Activated naive CD4-positive, alpha-beta T cell treated with anti-CD3 and anti-CD28 coated beads for 36 hours (primary cell): ENCODE data around the gene CNTN4. TPM values are rescaled to one million over a fixed set of nuclear protein-coding genes. Genes with fewer than 3 reads are reported as not detected.
"Not testable (repeated sequence)": the region's sequence is repeated elsewhere in the genome, so short reads cannot be mapped to it uniquely, and the experiment has no call there.

Source experiments
- CTCF ChIA-PET: fragments of 350-600 bp; sonication (Branson Sonifier 250); formaldehyde crosslinking; loops from one replicate; lab custom pipeline; 2021; ENCODE audit warnings: antibody characterized with exemption; lab: Charles Lee
- DNase-seq: peaks from one replicate; pipeline ENCODE4 v3.0.0-alpha.2; 2020
- H3K27ac Mint-ChIP-seq: one replicate; pipeline ENCODE4 v1.8.0; 2021; ENCODE audit warnings: mild to moderate bottlenecking, mixed read lengths
- H3K27me3 Mint-ChIP-seq: one replicate; pipeline ENCODE4 v1.8.0; 2021; ENCODE audit warnings: low read depth, mixed read lengths
- H3K36me3 Mint-ChIP-seq: one replicate; pipeline ENCODE4 v1.8.0; 2021; ENCODE audit warnings: low read depth, mixed read lengths
- H3K4me1 Mint-ChIP-seq: one replicate; pipeline ENCODE4 v1.8.0; 2021; ENCODE audit warnings: low read depth, mixed read lengths
- H3K4me3 Mint-ChIP-seq: one replicate; pipeline ENCODE4 v1.8.0; 2021; ENCODE audit warnings: mild to moderate bottlenecking, moderate library complexity, mixed read lengths
- H3K9me3 Mint-ChIP-seq: one replicate; pipeline ENCODE4 v1.8.0; 2021; ENCODE audit warnings: mixed read lengths
- intact Hi-C: fragments of 100-400 bp; cut with micrococcal nuclease; formaldehyde crosslinking; loops from one replicate; pipeline ENCODE4 v1.15.1; 2023
- total RNA-seq, 2 experiments: library from RNA; stranded (reverse); gene quantifications; one replicate each; pipeline ENCODE4 v1.2.3, GENCODE V29; 2021

CNTN4 gene
- total RNA-seq, 2 experiments from 2014 or later = not detected

- CTCF ChIA-PET = no interaction called here
- intact Hi-C loops = no loop called here
- no peaks in the 10 kb centered on the region for H3K9me3 Mint-ChIP-seq
- H3K36me3 Mint-ChIP-seq = no peaks in the 10 kb centered on the region
- DNase-seq = no peak
- no peaks in the 10 kb centered on the region for H3K4me1 Mint-ChIP-seq
- no peak overlapping the region for H3K4me3 Mint-ChIP-seq
- H3K27me3 Mint-ChIP-seq = no peaks in the 10 kb centered on the region
- no peak overlapping the region for H3K27ac Mint-ChIP-seq
These were observed 878.1 kb downstream of the CNTN4 start for GRCh38 chr3:2976796-2977195.

GRCh38 chr3:2978977-2979732 is 880.5 kb downstream of the CNTN4 start:
- intact Hi-C loops = no loop called here
- Mint-ChIP-seq H3K4me1 (no peaks in the 10 kb centered on the region), H3K9me3 (no peaks in the 10 kb centered on the region), H3K27ac (no peak overlapping the region), H3K4me3 (no peak overlapping the region), H3K27me3 (no peaks in the 10 kb centered on the region), H3K36me3 (no peaks in the 10 kb centered on the region)
- CTCF ChIA-PET = interaction anchor here (0.9 kb wide), 1 partner anchor 13 kb away, joined by 4 read pairs; no protein-coding TSS in a partner anchor
- DNase-seq = no peak

- no peaks in the 10 kb centered on the region for H3K9me3 Mint-ChIP-seq
- H3K4me1 Mint-ChIP-seq = no peaks in the 10 kb centered on the region
- H3K27ac Mint-ChIP-seq = no peak overlapping the region
- H3K36me3 Mint-ChIP-seq = no peaks in the 10 kb centered on the region
- no peak for DNase-seq
- H3K27me3 Mint-ChIP-seq = no peaks in the 10 kb centered on the region
- CTCF ChIA-PET = no interaction called here
- intact Hi-C loops = no loop called here
- H3K4me3 Mint-ChIP-seq = no peak overlapping the region
These were observed 885.6 kb downstream of the CNTN4 start for GRCh38 chr3:2984005-2984830.

GRCh38 chr3:2984831-2985220 is 886.2 kb downstream of the CNTN4 start:
- no peaks in the 10 kb centered on the region for H3K36me3 Mint-ChIP-seq
- H3K27ac Mint-ChIP-seq = no peak overlapping the region
- no peaks in the 10 kb centered on the region for H3K9me3 Mint-ChIP-seq
- CTCF ChIA-PET = no interaction called here
- H3K27me3 Mint-ChIP-seq = no peaks in the 10 kb centered on the region
- intact Hi-C loops = no loop called here
- H3K4me3 Mint-ChIP-seq = no peak overlapping the region
- no peaks in the 10 kb centered on the region for H3K4me1 Mint-ChIP-seq
- DNase-seq = no peak

GRCh38 chr3:2985479-2985878 is 886.8 kb downstream of the CNTN4 start:
- intact Hi-C loops = no loop called here
- DNase-seq = no peak
- CTCF ChIA-PET = no interaction called here
- H3K9me3 Mint-ChIP-seq = no peaks in the 10 kb centered on the region
- no peak overlapping the region for H3K4me3 Mint-ChIP-seq
- H3K36me3 Mint-ChIP-seq = no peaks in the 10 kb centered on the region
- no peaks in the 10 kb centered on the region for H3K4me1 Mint-ChIP-seq
- H3K27ac Mint-ChIP-seq = no peak overlapping the region
- H3K27me3 Mint-ChIP-seq = no peaks in the 10 kb centered on the region

GRCh38 chr3:2992534-2992933 is 893.9 kb downstream of the CNTN4 start:
- Mint-ChIP-seq H3K4me1 (peaks cover 5% of the 10 kb centered on the region), H3K27me3 (no peaks in the 10 kb centered on the region)
- CTCF ChIA-PET = no interaction called here

GRCh38 chr3:2993130-2993529 is 894.5 kb downstream of the CNTN4 start:
- H3K4me1 Mint-ChIP-seq, H3K4me3 Mint-ChIP-seq, H3K9me3 Mint-ChIP-seq, H3K27me3 Mint-ChIP-seq, intact Hi-C loops, H3K36me3 Mint-ChIP-seq, H3K27ac Mint-ChIP-seq, DNase-seq: not testable (repeated sequence)
- CTCF ChIA-PET = interaction anchor here (0.7 kb wide), 1 partner anchor 238 kb away, joined by 3 read pairs; no protein-coding TSS in a partner anchor

More at GRCh38 chr3:2992534-2992933, 893.9 kb downstream of the CNTN4 start:
- no peaks in the 10 kb centered on the region for H3K9me3 Mint-ChIP-seq
- DNase-seq = no peak
- no peak overlapping the region for H3K27ac Mint-ChIP-seq
- intact Hi-C loops = no loop called here
- H3K4me3 Mint-ChIP-seq = no peak overlapping the region
- H3K36me3 Mint-ChIP-seq = no peaks in the 10 kb centered on the region

GRCh38 chr3:2993736-2994135 is 895.1 kb downstream of the CNTN4 start:
- no peak for DNase-seq
- Mint-ChIP-seq H3K9me3 (no peaks in the 10 kb centered on the region), H3K4me1 (peaks cover 6% of the 10 kb centered on the region), H3K4me3 (no peak overlapping the region), H3K27ac (no peak overlapping the region), H3K27me3 (no peaks in the 10 kb centered on the region), H3K36me3 (no peaks in the 10 kb centered on the region)
- CTCF ChIA-PET = interaction anchor here (0.7 kb wide), 1 partner anchor 239 kb away, joined by 3 read pairs; no protein-coding TSS in a partner anchor
- intact Hi-C loops = no loop called here

- Mint-ChIP-seq H3K4me1 (peaks cover 6% of the 10 kb centered on the region), H3K36me3 (no peaks in the 10 kb centered on the region), H3K27ac (no peak overlapping the region), H3K9me3 (peaks cover 4% of the 10 kb centered on the region), H3K4me3 (no peak overlapping the region), H3K27me3 (peaks cover 5% of the 10 kb centered on the region)
- CTCF ChIA-PET = interaction anchor here (0.5 kb wide), 1 partner anchor 117 kb away, joined by 3 read pairs; no protein-coding TSS in a partner anchor
- intact Hi-C loops = no loop called here
- DNase-seq = no peak
These were observed 896.5 kb downstream of the CNTN4 start for GRCh38 chr3:2995195-2995594.

GRCh38 chr3:3005146-3005744 is 906.6 kb downstream of the CNTN4 start:
- H3K9me3 Mint-ChIP-seq = no peaks in the 10 kb centered on the region
- CTCF ChIA-PET = interaction anchor here (0.7 kb wide), 1 partner anchor 238 kb away, joined by 3 read pairs; no protein-coding TSS in a partner anchor
- DNase-seq = no peak
- H3K27me3 Mint-ChIP-seq = peaks cover 3% of the 10 kb centered on the region
- no peaks in the 10 kb centered on the region for H3K4me1 Mint-ChIP-seq
- no peak overlapping the region for H3K4me3 Mint-ChIP-seq
- H3K27ac Mint-ChIP-seq = no peak overlapping the region
- intact Hi-C loops = no loop called here
- no peaks in the 10 kb centered on the region for H3K36me3 Mint-ChIP-seq

GRCh38 chr3:3013317-3014052 is 914.8 kb downstream of the CNTN4 start:
- Mint-ChIP-seq H3K4me1 (no peaks in the 10 kb centered on the region), H3K9me3 (no peaks in the 10 kb centered on the region), H3K27me3 (peaks cover 23% of the 10 kb centered on the region), H3K36me3 (no peaks in the 10 kb centered on the region), H3K27ac (no peak overlapping the region), H3K4me3 (no peak overlapping the region)
- intact Hi-C loops = loop anchor here (10.0 kb wide), 1 partner anchor 319 kb away; no protein-coding TSS in a partner anchor
- CTCF ChIA-PET = interaction anchor here (0.6 to 0.8 kb wide), 2 partner anchors 12 to 631 kb away, joined by 3 read pairs; no protein-coding TSS in a partner anchor
- no peak for DNase-seq
